D721Med (cell line): ENCODE results near the gene RCHY1.
"Not testable (repeated sequence)": the region's sequence is repeated elsewhere in the genome, so short reads cannot be mapped to it uniquely, and the experiment has no call there.

Source experiments
- DNase-seq: peaks from one replicate; pipeline ENCODE4 v3.0.0; 2011; ENCODE audit warnings: low spot score; ENCODE audit not compliant: insufficient read length
- FAIRE-seq: peaks from 2 replicates; lab custom pipeline; 2011; peaks lifted over from hg19 to GRCh38; lab: Jason Lieb, UNC
- TF ChIP-seq, protein P1 (sequence below): IDR thresholded peaks from 2 replicates; pipeline ENCODE4 v1.5.1; 2012; ENCODE audit warnings: mild to moderate bottlenecking, control low read depth; ENCODE audit not compliant: insufficient read depth; ENCODE audit errors: missing control alignments

Gene RCHY1

DNA sequence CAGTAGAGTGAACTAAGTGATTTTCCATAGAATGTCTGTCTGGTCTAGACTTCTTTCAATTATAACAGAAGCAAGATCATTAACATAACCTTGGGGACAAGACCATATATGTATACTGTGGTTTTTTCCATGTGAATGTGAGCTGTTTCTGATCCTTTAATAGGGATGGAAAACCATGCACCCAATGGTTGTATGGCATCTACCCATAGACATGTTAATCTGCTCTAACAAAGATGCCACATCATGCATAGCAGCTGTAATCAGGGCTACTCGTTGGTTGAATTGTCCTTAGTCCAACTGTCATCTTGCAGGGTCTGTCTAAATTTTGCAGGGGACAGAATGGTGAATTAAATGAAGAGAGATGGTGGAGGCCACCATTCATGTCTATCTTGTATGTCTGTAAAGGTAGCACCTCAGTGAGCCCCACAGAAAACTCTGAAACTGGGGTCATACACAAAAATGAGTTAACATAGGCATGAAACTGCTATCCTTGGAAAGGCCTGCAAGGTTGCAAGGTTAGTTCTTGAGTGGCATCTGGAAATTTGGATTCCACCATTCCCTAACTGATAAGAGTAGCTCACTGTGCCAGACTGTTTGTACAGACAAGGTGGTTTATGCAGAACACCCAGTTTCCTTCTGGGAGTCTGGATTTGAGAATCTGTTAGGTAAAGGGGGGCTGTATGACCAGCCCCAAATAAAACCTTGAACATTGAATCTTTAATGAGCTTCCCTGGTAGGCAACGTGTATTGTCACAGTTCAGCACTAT lies 16.5 kb upstream of the RCHY1 start:
- no peak for FAIRE-seq
- TF ChIP-seq, protein P1, sequence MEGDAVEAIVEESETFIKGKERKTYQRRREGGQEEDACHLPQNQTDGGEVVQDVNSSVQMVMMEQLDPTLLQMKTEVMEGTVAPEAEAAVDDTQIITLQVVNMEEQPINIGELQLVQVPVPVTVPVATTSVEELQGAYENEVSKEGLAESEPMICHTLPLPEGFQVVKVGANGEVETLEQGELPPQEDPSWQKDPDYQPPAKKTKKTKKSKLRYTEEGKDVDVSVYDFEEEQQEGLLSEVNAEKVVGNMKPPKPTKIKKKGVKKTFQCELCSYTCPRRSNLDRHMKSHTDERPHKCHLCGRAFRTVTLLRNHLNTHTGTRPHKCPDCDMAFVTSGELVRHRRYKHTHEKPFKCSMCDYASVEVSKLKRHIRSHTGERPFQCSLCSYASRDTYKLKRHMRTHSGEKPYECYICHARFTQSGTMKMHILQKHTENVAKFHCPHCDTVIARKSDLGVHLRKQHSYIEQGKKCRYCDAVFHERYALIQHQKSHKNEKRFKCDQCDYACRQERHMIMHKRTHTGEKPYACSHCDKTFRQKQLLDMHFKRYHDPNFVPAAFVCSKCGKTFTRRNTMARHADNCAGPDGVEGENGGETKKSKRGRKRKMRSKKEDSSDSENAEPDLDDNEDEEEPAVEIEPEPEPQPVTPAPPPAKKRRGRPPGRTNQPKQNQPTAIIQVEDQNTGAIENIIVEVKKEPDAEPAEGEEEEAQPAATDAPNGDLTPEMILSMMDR: no peak
- DNase-seq: no peak

DNA sequence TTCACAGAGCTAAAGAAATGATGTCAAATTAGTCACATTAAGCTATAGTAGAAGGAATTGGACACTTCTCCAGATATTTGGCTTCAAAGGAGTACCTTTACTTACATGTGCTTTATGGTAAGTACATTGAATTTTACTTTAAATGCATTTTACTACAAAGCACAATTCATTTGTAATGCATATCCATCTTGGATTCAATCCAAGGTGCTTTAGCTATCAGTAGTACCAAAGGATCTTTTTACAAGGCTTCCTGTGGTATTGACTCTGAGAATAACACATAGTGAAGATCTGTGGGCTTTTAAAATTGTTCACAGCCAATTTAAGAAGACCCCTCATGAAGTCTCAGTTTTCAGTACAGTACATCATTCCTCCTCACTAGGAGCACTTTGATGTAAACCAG lies 13.3 kb upstream of the RCHY1 start:
- FAIRE-seq (no peak), DNase-seq (no peak)
- TF ChIP-seq, protein P1: no peak

DNA sequence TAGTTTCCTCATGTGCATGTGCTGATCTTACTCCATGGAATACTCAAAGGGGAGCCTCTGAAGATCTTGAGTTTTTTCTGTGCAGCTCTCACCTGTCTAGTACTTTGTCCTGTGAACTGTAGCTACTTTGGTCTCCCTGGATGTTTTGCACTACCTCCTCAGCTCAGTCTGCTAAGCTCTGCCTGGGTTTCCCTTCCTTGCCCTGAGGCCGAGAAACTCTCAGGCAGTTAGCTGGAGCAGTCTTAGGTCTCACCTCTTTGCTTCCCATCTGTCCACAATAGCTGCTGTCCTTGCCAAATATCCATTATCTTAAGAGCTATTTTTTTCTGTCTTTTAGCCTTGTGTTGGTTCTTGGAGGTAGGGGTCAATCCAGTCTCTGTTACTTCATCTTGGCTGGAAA lies 11.7 kb upstream of the RCHY1 start:
- DNase-seq (no peak), FAIRE-seq (no peak)
- TF ChIP-seq, protein P1: no peak

DNA sequence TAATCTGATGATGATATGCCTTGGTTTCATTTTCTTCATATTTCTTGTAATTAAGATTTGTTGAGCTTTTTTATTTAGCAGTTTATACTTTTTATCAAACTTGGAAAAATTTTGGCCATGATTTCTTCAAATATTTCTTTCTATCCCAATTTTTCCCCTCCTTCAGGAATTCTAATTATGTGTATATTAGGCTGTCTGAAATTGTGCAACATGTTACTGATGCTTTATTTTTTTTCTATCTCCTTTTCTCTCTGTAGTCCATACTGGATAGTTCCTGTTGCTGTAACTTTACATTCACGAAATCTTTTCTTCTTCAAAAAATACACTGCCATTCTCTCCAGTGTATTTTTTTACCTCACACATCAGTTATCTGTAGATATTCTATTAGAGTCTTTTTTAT lies 10.9 kb upstream of the RCHY1 start:
- DNase-seq (no peak), FAIRE-seq (no peak)
- TF ChIP-seq, protein P1: no peak

DNA sequence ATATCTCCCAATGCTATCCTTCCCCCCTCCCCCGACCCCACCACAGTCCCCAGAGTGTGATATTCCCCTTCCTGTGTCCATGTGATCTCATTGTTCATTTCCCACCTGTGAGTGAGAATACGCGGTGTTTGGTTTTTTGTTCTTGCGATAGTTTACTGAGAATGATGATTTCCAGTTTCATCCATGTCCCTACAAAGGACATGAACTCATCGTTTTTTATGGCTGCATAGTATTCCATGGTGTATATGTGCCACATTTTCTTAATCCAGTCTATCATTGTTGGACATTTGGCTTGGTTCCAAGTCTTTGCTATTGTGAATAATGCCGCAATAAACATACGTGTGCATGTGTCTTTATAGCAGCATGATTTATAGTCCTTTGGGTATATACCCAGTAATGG lies 5.2 kb upstream of the RCHY1 start:
- FAIRE-seq, DNase-seq: not testable (repeated sequence)

DNA sequence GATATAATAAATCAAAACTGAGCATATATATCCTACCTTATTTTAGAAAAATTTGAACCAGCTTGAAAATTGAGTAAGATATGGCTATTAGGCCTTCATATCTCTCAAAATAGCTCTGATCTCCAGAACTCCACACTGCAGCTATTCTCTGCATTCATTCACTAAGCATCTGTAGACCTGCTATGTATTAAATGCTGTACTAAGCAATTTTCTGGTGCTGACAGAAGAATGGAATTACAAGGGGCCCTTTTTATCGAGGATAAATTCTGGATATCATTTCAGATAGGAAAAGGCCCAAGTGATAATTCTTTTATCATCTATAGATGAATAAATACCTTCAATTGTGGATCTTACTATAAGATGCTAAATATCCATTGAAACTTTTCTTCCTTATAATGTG lies 1.9 kb upstream of the RCHY1 start:
- no peak for DNase-seq
- FAIRE-seq: no peak
- TF ChIP-seq, protein P1: no peak

DNA sequence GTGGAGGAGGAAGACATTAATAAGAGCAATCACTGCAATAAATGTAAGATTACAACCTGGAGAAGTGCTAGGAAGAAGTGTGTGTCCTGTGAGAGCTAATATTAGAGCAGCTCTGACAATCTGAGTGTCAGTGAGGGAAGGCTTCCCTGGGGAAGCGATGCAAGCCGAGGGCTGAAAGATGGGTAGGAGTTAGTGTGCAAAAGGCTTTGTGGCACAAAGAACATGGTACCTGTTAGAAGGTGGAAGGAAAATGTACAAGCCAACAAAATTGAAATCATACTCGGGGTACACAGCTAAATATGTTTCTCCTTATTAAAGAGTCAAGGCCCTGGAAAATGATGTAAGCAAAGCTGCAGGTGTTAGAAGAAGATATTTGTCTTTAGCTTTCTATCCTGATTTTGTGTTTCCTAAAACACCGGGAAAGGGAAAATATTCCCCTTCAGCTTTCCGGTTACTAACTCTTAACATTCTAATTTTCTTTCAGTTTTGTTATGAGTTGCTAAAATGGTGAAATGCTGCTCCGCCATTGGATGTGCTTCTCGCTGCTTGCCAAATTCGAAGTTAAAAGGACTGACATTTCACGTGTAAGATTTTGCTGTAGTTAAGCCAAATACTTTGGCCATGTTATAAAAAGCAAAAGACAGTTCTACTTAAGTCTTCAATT lies 878 bp upstream of the RCHY1 start:
- DNase-seq: no peak
- TF ChIP-seq, protein P1: no peak

More for the DNA sequence above, 878 bp upstream of the RCHY1 start:
- no peak for FAIRE-seq
